Measurements from ENCODE around the gene FAM47B. TPM values are rescaled to one million over a fixed set of nuclear protein-coding genes. Genes with fewer than 3 reads are reported as not detected.
A peak's percentile ranks its signal among the peaks of the same experiment; 100 is the strongest.

Gene FAM47B
- not detected in 2 replicates for total RNA-seq

- no peak for DNase-seq (ENCODE audit: low read depth in 2 of 2)
Measured at GRCh38 chrX:34942496-34942895, at the start of gene FAM47B. TSS of gene FAM47B (plus strand) at chrX:34942796. CDS start at chrX:34942832, 36 bp downstream.

- DNase-seq (ENCODE audit: low read depth in 2 of 2), result peak; percentile 1 to 2
Measured at GRCh38 chrX:34893741-34894140, 48.9 kb upstream of the FAM47B start.

- DNase-seq (ENCODE audit: low read depth in 2 of 2), result no peak
Measured at GRCh38 chrX:34900691-34901090, 41.9 kb upstream of the FAM47B start.

GRCh38 chrX:34901761-34902160 is 40.8 kb upstream of the FAM47B start:
- DNase-seq (ENCODE audit: low read depth in 2 of 2), result no peak

GRCh38 chrX:34903316-34903715 is 39.3 kb upstream of the FAM47B start:
- DNase-seq (ENCODE audit: low read depth in 2 of 2), result no peak

GRCh38 chrX:34909151-34909550 is 33.4 kb upstream of the FAM47B start:
- DNase-seq (ENCODE audit: low read depth in 2 of 2), result no peak

GRCh38 chrX:34915463-34916225 is 27.0 kb upstream of the FAM47B start:
- no peak for DNase-seq (ENCODE audit: low read depth in 2 of 2)

GRCh38 chrX:34917146-34917545 is 25.4 kb upstream of the FAM47B start:
- no peak for DNase-seq (ENCODE audit: low read depth in 2 of 2)

GRCh38 chrX:34918091-34918736 is 24.4 kb upstream of the FAM47B start:
- DNase-seq (ENCODE audit: low read depth in 2 of 2), result no peak

GRCh38 chrX:34918856-34919255 is 23.7 kb upstream of the FAM47B start:
- peak; percentile 5 to 51 for DNase-seq (ENCODE audit: low read depth in 2 of 2)

GRCh38 chrX:34927866-34928265 is 14.7 kb upstream of the FAM47B start:
- DNase-seq (ENCODE audit: low read depth in 2 of 2), result no peak

- no peak for DNase-seq (ENCODE audit: low read depth in 2 of 2)
Measured at GRCh38 chrX:34943235-34943634, 639 bp downstream of the FAM47B start.

GRCh38 chrX:34956916-34957315 is 14.3 kb downstream of the FAM47B start:
- DNase-seq (ENCODE audit: low read depth in 2 of 2), result peak in 1 of 2 donors; percentile 30

- no peak for DNase-seq (ENCODE audit: low read depth in 2 of 2)
Measured at GRCh38 chrX:34961662-34962061, 19.1 kb downstream of the FAM47B start.

GRCh38 chrX:34972206-34972605 is 29.6 kb downstream of the FAM47B start:
- peak in 1 of 2 donors; percentile 2 for DNase-seq (ENCODE audit: low read depth in 2 of 2)

- DNase-seq (ENCODE audit: low read depth in 2 of 2), result no peak
Measured at GRCh38 chrX:34978171-34978570, 35.6 kb downstream of the FAM47B start.

GRCh38 chrX:34987646-34988045 is 45.0 kb downstream of the FAM47B start:
- no peak for DNase-seq (ENCODE audit: low read depth in 2 of 2)

Data from dermis microvascular lymphatic vessel endothelial cell (primary cell).